CD4-positive, alpha-beta T cell treated with Interferon alpha-2 for 1 hour (primary cell): ENCODE measurements around the gene MOCOS.

Experiments used
- DNase-seq, 2 donors: peaks; one replicate each; pipeline ENCODE4 v3.0.0-alpha.2; 2020 to 2022

Gene MOCOS

DNA sequence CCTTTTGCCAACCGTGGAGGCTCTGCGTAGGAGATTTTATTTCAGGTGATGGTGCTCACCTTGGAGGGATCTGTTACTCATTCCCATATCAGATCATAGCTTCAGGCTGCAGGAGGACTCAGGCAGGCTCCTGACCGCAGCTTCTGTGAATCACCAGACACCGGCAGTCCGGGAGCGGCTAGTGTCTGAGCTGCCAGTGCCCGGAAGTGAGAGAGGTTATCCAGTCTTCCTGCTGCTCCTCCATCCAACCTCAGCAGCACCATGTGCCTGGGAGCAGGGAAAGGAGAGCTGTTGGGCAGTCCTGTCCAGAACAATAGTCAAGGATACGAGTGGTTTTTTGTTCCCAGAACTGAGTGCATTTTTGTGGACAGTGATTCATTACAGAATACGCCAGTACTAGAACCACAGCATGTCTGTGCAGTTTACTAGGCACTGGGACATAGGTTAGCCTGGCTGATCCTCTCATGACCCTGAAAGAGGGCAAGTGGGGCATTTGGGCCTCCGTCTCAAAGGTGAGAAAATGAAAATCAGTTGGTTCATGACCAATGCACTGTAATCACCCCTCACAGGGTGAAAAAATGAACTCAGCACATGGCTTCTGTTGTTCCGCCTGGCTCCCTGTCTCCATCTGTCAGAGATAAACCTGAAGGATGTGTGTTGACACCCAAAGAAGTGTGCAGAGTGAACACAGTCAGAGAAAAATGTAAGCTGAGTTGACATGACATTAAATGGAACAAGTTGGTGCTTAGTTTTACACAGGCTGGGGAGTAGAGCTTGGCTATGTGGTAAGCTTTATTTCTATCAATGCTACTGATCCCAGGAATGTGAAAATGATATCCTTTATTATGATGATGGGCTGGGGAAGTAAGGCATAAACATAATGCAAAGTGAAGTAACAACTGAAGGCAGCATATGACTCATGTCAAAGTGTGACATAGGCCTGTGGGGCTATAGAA lies 122.4 kb downstream of the MOCOS start:
- DNase-seq: no peak

DNA sequence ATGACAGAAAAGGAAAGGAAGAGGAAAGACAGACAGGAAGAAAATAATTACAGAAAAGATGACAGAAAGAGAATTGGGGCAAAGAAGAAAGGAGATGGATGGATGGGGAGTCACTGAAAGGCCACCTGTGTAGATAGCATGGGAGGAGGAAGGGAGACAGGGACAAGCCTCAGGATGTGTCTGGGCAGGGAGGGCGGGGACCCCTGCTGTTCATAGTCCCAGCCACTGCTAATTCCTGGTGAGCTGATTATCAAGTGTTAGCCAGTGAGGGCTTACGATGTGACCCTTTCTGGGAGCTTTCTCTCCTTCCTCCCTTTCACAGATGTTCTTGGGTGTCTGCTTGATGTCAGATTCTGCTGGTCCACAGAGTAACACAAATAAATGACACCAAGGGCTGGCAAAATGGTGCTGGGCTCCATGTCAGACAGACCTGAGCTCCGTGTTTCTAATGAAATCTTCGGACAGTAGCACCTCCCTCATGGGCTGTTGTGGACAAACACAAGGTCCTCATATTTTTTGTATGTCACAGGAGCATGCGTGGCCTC lies 123.8 kb downstream of the MOCOS start:
- no peak for DNase-seq

DNA sequence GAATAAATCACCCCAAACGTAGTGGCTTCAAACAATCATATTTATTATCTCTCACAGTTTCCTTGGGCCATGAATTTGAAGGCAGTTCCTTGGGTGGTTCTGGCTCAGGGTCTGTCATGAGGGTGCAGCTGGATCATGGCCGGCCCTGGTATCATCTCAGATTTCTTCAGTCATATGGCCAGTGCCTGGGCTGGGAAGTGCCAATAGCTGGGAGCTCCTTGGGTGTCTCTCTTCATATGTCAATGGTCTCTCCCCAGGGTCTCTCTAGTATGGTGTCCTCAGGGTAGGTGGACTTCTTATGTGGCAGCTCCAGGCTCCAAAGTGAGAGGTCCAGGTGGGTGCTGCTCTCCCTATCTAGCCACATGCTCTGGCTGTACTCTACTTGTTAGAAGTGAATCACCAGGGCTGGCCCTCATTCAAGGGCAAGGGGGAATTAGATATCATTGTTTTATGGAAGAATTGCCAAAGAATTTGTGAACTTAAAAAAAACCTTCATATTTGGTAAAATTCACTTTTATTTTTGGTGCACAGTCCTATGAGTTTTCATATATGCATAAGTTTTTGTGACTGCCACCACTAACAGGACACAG lies 125.6 kb downstream of the MOCOS start:
- DNase-seq: no peak

GRCh38 chr18:36314098-36314497 lies 126.8 kb downstream of the MOCOS start:
- DNase-seq: no peak

DNA sequence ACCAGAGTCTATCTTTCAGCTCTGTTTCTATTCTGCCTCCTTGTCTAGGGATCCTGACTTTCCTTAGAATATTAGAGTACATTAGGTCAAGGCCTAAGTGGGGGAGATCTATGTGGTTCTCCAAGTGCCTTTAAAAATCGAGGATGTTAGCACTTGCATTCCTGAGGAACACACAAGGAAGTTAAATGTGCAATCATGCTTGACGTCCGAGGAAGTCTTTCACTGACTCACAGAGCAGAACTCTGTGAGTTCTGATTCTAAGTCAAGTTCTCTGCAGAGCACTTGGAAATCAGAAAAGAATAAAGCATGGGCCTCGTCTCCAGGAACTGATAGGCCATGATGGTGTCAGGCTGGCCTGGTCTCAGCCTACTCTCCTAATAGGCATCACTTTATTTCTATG lies 127.5 kb downstream of the MOCOS start:
- no peak for DNase-seq

- DNase-seq: no peak
Measured at GRCh38 chr18:36315736-36316135, 128.4 kb downstream of the MOCOS start.

- DNase-seq: no peak
Measured at GRCh38 chr18:36316246-36316645, 128.9 kb downstream of the MOCOS start.
